Measurements from ENCODE around the gene CCNYL1.

Gene CCNYL1

GRCh38 chr2:207674826-207675225 is 36.6 kb upstream of the CCNYL1 start:
- no peak for DNase-seq (ENCODE audit: low read depth)
- no peak overlapping the region for H3K4me3 ChIP-seq (ENCODE audit: control insufficient read depth, low read depth, low read length)
- TF ChIP-seq CTCF (conservative IDR thresholded peaks at IDR 0.05; ENCODE audit: control insufficient read depth, insufficient read depth, low read depth, low read length) = no peak

DNA sequence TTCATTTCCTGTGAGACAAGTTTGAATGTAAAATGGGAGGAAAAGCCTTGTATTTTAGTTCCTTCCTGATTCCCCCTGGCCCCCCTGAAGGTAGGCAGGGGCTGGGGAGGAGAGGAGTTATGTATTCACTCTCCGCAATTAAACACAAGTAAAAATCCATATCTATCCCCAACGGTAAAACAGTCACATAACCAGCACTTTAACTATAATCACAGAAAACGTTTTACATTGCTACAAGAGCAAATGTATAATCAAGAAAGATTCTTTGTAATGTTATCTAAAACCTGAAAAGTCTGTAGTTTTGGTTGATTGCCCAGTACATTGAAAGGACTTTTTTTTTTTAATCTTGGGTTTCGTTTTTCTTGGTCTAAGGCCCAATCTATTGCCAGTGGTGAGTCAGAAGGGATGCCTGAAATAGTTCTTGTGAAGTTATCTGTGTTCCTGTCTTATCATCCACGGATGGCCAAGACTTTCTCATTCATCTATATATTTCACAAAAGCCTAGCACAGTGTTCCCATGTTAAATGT is 34.5 kb upstream of the CCNYL1 start:
- DNase-seq (ENCODE audit: low read depth) = peak; percentile 73
- TF ChIP-seq CTCF (conservative IDR thresholded peaks at IDR 0.05; ENCODE audit: control insufficient read depth, insufficient read depth, low read depth, low read length) = no peak
- no peak overlapping the region for H3K4me3 ChIP-seq (ENCODE audit: control insufficient read depth, low read depth, low read length)

DNA sequence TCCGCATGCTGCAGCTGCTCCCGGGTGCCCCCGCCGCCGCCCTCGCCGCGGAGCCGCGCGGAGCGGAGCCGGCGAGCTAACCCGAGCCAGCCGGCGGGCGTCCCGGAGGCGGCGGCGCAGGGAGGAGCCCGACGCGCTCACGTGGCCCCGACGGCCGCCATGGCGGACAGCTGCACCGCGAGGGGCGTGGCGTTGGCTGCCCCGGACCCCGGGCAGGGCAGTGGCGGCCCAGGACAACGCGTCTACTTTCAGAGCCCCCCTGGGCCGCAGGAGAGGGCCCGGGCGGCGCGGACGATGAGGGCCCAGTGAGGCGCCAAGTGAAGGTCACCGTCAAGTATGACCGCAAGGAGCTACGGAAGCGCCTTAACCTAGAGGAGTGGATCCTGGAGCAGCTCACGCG is 30.0 kb upstream of the CCNYL1 start:
- no peak overlapping the region for H3K4me3 ChIP-seq (ENCODE audit: control insufficient read depth, low read depth, low read length)
- TF ChIP-seq CTCF (conservative IDR thresholded peaks at IDR 0.05; ENCODE audit: control insufficient read depth, insufficient read depth, low read depth, low read length) = no peak

GRCh38 chr2:207682557-207682956 is 28.9 kb upstream of the CCNYL1 start:
- no peak for TF ChIP-seq CTCF (conservative IDR thresholded peaks at IDR 0.05; ENCODE audit: control insufficient read depth, insufficient read depth, low read depth, low read length)
- DNase-seq (ENCODE audit: low read depth) = no peak
- H3K4me3 ChIP-seq (ENCODE audit: control insufficient read depth, low read depth, low read length) = no peak overlapping the region

More for the DNA sequence above, 30.0 kb upstream of the CCNYL1 start:
- DNase-seq (ENCODE audit: low read depth) = no peak

- no peak for DNase-seq (ENCODE audit: low read depth)
- no peak for TF ChIP-seq CTCF (conservative IDR thresholded peaks at IDR 0.05; ENCODE audit: control insufficient read depth, insufficient read depth, low read depth, low read length)
- H3K4me3 ChIP-seq (ENCODE audit: control insufficient read depth, low read depth, low read length) = no peak overlapping the region
Observed at GRCh38 chr2:207683438-207683837, 28.0 kb upstream of the CCNYL1 start.

DNA sequence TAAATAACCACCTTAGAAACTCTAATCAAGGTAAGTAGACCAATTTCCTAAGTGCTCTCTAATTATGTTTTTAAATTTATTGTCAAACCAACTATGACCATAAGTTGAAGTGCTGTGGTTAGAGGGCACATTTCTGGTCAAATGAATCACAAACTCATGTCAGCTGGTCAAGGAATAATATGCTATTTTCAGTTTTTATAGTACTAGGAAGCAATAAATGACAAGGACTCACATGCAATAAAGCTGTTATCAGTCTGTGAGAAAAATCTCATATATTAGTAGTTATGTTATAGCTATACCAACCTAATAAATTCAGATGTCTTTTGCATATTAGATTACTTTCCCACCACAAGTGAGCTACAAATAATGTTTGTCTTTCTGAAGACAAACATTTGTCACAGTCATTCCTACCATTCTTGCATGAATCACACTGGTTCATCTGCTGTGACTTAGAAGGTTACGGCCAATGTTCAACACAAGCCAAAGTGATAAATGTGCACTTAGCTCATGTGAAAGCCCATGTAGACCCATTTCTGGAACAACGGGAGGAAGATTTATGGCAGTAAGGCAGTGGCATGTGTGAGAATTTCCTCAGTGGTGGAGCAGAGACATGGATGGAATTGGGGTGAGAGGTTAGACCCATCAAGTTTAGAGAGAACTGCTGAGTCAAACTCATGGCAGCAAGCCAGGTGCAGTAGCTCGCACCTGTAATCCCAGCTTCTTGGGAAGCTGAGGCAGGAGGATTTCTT is 27.4 kb upstream of the CCNYL1 start:
- peak; percentile 88 for DNase-seq (ENCODE audit: low read depth)
- no peak for TF ChIP-seq CTCF (conservative IDR thresholded peaks at IDR 0.05; ENCODE audit: control insufficient read depth, insufficient read depth, low read depth, low read length)
- H3K4me3 ChIP-seq (ENCODE audit: control insufficient read depth, low read depth, low read length) = no peak overlapping the region
